Neural crest cell (in vitro differentiated cells): Measurements from ENCODE around the gene BASP1. TPM values are rescaled to one million over a fixed set of nuclear protein-coding genes. Genes with fewer than 3 reads are reported as not detected.

Experiments
- DNase-seq: peaks from one replicate; pipeline ENCODE4 v3.0.0; 2021; ENCODE audit warnings: low read depth, mixed read lengths, low spot score
- H3K27ac Mint-ChIP-seq: one replicate; pipeline ENCODE4 v1.8.0; 2021; ENCODE audit warnings: mild to moderate bottlenecking, mixed read lengths; ENCODE audit not compliant: unreplicated experiment
- H3K27me3 Mint-ChIP-seq: 2 replicates; pipeline ENCODE4 v1.8.0; 2021; ENCODE audit warnings: low read depth, mild to moderate bottlenecking, mixed read lengths
- H3K36me3 Mint-ChIP-seq: 2 replicates; pipeline ENCODE4 v1.8.0; 2021; ENCODE audit warnings: low read depth, mild to moderate bottlenecking, mixed read lengths
- H3K4me1 Mint-ChIP-seq: 2 replicates; pipeline ENCODE4 v1.8.0; 2021; ENCODE audit warnings: mixed read lengths
- H3K4me3 Mint-ChIP-seq: one replicate; pipeline ENCODE4 v1.8.0; 2021; ENCODE audit warnings: mild to moderate bottlenecking, mixed read lengths
- H3K9me3 Mint-ChIP-seq: 2 replicates; pipeline ENCODE4 v1.8.0; 2021; ENCODE audit warnings: mixed read lengths
- total RNA-seq: library from RNA; stranded (reverse); gene quantifications from 2 replicates; pipeline ENCODE4 v1.2.1, GENCODE V29; 2021
- TF ChIP-seq, protein P1 (sequence below): fragments of 200-600 bp; sonication (generic); conservative IDR thresholded peaks from 2 replicates; pipeline ENCODE4 v1.5.0; 2021; ENCODE audit warnings: antibody characterized with exemption, mild to moderate bottlenecking

Gene BASP1
- total RNA-seq, 1 donor from 2014 or later: 100 TPM

DNA sequence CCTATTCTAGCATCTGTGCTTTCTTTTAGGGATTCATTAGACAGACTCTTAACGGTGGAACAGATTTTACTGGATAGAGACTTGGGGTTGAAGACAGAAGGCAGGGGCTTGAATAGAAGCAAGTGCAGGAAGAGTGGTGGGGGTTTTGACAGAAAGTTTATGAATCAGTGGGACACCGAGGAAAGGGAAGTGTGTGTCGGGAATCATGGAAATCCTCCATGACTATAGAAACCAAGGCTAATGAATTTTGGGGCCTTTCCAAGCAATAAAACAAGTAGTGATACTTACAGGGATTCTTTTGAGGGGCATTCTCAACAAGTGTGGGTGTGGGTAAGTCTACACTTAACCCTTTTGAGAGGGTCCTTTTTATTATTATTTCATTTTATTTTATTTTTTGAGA is 12.8 kb downstream of the BASP1 start:
- no peaks in the 10 kb centered on the region for H3K27me3 Mint-ChIP-seq
- peaks cover 21% of the 10 kb centered on the region for H3K36me3 Mint-ChIP-seq
- no peak for DNase-seq
- H3K9me3 Mint-ChIP-seq: peaks cover 2% of the 10 kb centered on the region
- no peak overlapping the region for H3K4me3 Mint-ChIP-seq
- H3K4me1 Mint-ChIP-seq: peaks cover 27% of the 10 kb centered on the region
- no peak overlapping the region for H3K27ac Mint-ChIP-seq
- TF ChIP-seq, protein P1, sequence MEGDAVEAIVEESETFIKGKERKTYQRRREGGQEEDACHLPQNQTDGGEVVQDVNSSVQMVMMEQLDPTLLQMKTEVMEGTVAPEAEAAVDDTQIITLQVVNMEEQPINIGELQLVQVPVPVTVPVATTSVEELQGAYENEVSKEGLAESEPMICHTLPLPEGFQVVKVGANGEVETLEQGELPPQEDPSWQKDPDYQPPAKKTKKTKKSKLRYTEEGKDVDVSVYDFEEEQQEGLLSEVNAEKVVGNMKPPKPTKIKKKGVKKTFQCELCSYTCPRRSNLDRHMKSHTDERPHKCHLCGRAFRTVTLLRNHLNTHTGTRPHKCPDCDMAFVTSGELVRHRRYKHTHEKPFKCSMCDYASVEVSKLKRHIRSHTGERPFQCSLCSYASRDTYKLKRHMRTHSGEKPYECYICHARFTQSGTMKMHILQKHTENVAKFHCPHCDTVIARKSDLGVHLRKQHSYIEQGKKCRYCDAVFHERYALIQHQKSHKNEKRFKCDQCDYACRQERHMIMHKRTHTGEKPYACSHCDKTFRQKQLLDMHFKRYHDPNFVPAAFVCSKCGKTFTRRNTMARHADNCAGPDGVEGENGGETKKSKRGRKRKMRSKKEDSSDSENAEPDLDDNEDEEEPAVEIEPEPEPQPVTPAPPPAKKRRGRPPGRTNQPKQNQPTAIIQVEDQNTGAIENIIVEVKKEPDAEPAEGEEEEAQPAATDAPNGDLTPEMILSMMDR: no peak

DNA sequence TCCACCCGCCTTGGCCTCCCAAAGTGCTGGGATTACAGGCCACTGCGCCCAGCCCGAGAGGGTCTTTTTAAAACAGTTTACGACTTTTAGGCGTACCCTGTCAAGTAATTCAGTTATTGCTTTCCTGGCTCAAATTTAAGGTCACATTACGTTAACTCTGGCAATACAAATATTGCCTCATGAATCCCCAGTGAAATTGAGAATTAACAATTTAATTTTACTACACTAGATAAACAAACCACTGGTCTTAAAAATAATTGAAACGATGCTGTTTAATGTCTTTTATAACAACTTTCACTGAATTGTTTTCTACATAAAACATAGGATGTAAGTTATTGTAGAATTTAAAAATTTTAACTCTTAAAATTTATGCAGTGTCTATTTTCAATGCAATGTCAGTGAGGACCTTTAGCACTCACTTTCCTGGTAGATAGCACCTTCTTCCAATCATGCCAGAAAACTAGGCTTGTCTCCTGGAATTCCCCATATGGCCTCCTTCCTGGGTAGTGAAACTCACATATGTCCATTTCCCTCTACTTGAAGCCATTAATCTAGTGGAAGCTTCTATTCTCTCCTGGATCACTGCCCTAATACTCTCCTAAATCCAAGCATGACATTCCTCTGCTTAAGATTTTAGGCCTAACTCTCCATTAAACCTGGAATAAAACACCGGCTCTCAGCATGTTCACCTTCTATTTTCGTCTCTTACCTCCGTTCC is 13.5 kb downstream of the BASP1 start:
- Mint-ChIP-seq H3K27ac (no peak overlapping the region), H3K36me3 (peaks cover 26% of the 10 kb centered on the region), H3K9me3 (peaks cover 5% of the 10 kb centered on the region), H3K27me3 (no peaks in the 10 kb centered on the region), H3K4me1 (peaks cover 28% of the 10 kb centered on the region), H3K4me3 (no peak overlapping the region)
- TF ChIP-seq, protein P1: no peak
- no peak for DNase-seq

GRCh38 chr5:17232405-17232804 is 15.0 kb downstream of the BASP1 start:
- Mint-ChIP-seq H3K27ac (no peak overlapping the region), H3K27me3 (no peaks in the 10 kb centered on the region), H3K9me3 (peaks cover 5% of the 10 kb centered on the region), H3K4me3 (no peak overlapping the region), H3K4me1 (peaks cover 28% of the 10 kb centered on the region), H3K36me3 (peaks cover 26% of the 10 kb centered on the region)
- TF ChIP-seq, protein P1: no peak
- no peak for DNase-seq

DNA sequence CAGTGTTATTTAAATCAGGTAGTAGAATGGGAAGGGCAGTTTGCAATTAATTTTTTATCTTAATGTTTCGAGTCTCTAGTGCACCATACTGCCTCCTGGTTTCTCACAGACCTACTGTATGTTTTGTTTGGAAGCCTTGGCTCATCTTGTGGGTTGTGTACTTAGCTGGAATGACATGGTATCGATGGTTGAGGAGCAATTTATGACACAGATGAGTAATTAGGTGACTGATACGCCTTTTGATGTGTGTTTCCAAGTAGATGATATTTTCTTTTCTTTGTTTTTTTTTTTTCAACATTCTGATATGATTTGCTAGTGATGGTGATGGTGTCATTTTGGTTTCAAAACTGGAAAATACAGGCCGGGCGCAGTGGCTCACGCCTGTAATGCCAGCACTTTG is 16.1 kb downstream of the BASP1 start:
- H3K36me3 Mint-ChIP-seq: peaks cover 26% of the 10 kb centered on the region
- H3K4me1 Mint-ChIP-seq: peaks cover 24% of the 10 kb centered on the region
- TF ChIP-seq, protein P1: no peak

DNA sequence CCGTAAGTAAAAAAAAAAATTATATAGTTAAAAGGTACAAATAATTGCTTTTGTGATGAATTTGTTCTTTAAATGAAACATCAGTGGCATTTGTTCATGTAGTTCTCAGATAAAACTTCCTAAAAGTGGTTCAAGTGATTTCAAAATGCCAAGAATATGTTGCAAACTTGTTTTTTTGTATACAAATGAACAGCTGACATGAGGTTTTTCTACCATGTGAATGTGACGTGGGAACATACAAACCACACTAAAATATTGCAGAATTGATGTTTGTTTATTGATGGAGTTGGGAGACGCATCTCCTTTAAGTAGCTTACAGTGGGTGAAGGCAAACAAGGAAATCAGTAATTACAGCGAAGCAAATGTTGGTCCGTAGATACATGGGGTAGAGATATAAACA is 16.9 kb downstream of the BASP1 start:
- H3K4me3 Mint-ChIP-seq: no peak overlapping the region
- H3K9me3 Mint-ChIP-seq: peaks cover 5% of the 10 kb centered on the region
- no peaks in the 10 kb centered on the region for H3K27me3 Mint-ChIP-seq
- H3K4me1 Mint-ChIP-seq: peaks cover 18% of the 10 kb centered on the region
- TF ChIP-seq, protein P1: no peak
- no peak overlapping the region for H3K27ac Mint-ChIP-seq
- no peak for DNase-seq
- peaks cover 20% of the 10 kb centered on the region for H3K36me3 Mint-ChIP-seq

More for the DNA sequence above, 16.1 kb downstream of the BASP1 start:
- Mint-ChIP-seq H3K9me3 (peaks cover 5% of the 10 kb centered on the region), H3K27me3 (no peaks in the 10 kb centered on the region), H3K4me3 (no peak overlapping the region), H3K27ac (no peak overlapping the region)
- DNase-seq: no peak
